Coronary artery (tissue), 2 donors: ENCODE results near the gene CDK19.
A peak's percentile ranks its signal among the peaks of the same experiment; 100 is the strongest.

Source experiments
- DNase-seq: peaks from one replicate; pipeline ENCODE4 v3.0.0-alpha.2; 2017; ENCODE audit warnings: low spot score
- H3K27ac ChIP-seq, 2 donors: fragments of 200-600 bp; sonication (generic); one replicate each; pipeline ENCODE4 v1.5.1; 2016 to 2019
- H3K4me3 ChIP-seq: fragments of 200-600 bp; sonication (generic); 2 replicates; pipeline ENCODE4 v1.5.1; 2016; ENCODE audit warnings: mild to moderate bottlenecking, moderate library complexity
- TF ChIP-seq, protein P1 (sequence below): fragments of 200-600 bp; sonication (generic); IDR thresholded peaks from one replicate; pipeline ENCODE4 v1.5.1; 2019; ENCODE audit warnings: antibody characterized with exemption

Gene CDK19

GRCh38 chr6:110828396-110828795 is 13.1 kb upstream of the CDK19 start:
- no peak for DNase-seq
- no peak overlapping the region for H3K4me3 ChIP-seq
- TF ChIP-seq, protein P1, sequence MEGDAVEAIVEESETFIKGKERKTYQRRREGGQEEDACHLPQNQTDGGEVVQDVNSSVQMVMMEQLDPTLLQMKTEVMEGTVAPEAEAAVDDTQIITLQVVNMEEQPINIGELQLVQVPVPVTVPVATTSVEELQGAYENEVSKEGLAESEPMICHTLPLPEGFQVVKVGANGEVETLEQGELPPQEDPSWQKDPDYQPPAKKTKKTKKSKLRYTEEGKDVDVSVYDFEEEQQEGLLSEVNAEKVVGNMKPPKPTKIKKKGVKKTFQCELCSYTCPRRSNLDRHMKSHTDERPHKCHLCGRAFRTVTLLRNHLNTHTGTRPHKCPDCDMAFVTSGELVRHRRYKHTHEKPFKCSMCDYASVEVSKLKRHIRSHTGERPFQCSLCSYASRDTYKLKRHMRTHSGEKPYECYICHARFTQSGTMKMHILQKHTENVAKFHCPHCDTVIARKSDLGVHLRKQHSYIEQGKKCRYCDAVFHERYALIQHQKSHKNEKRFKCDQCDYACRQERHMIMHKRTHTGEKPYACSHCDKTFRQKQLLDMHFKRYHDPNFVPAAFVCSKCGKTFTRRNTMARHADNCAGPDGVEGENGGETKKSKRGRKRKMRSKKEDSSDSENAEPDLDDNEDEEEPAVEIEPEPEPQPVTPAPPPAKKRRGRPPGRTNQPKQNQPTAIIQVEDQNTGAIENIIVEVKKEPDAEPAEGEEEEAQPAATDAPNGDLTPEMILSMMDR: no peak
- H3K27ac ChIP-seq: no peak overlapping the region

GRCh38 chr6:110826236-110827129 is 11.2 kb upstream of the CDK19 start:
- H3K27ac ChIP-seq: peak overlapping the region in 1 of 2 donors; percentile 66
- H3K4me3 ChIP-seq: no peak overlapping the region
- DNase-seq: no peak
- TF ChIP-seq, protein P1: no peak

- no peak overlapping the region for H3K27ac ChIP-seq
- TF ChIP-seq, protein P1: no peak
Observed at GRCh38 chr6:110823146-110823545, 7.9 kb upstream of the CDK19 start.

GRCh38 chr6:110822249-110822648 is 7.0 kb upstream of the CDK19 start:
- Histone ChIP-seq H3K4me3 (no peak overlapping the region), H3K27ac (no peak overlapping the region)
- TF ChIP-seq, protein P1: no peak
- no peak for DNase-seq

More at GRCh38 chr6:110823146-110823545, 7.9 kb upstream of the CDK19 start:
- no peak for DNase-seq
- no peak overlapping the region for H3K4me3 ChIP-seq

DNA sequence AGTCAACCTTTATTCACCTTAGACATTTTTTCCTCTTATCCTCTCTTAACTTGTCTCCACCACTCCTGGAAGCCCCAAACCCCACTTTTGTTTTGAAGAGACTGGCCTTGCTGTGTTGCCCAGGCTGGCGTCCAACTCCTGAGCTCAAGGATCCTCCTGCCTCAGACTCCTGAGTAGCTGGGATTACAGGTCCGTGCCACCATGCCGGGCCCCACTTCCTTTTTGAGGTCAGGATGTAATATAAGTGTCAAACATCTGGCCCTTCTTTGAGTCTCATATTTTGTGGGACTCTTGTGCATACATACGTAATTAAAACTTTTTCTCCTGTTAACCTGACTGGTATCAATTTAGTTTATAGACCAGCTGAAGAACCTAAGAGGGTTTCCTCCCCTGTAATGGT is 1.4 kb upstream of the CDK19 start:
- DNase-seq: no peak
- TF ChIP-seq, protein P1: no peak
- Histone ChIP-seq H3K4me3 (no peak overlapping the region), H3K27ac (peak overlapping the region in 1 of 2 donors; percentile 16)

DNA sequence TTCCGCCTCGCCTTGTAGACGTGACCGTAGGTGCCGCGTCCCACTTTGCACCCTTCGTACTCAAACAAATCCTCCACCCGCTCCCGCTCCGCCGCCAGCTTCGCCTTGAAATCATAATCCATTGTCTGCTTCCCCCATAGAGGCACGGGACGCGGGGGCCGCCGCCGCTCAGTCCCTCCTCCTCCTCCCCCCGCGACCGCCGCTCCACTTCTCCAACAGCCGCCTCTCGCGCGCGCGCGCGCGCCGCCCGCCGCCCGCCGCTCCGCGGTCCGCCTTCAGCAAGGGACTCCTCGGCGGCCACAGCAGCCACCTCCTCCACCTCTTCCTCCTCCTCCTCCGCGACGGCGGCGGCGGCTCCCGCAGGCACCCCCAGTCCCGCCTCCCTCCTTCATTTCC is 256 bp downstream of the CDK19 start:
- Histone ChIP-seq H3K27ac (peak overlapping the region; percentile 94 to 99), H3K4me3 (peak overlapping the region; percentile 100)
- TF ChIP-seq, protein P1: no peak
- DNase-seq: no peak
